Erythroblast (primary cell): ENCODE results near the gene DR1.

Experiments used
- GATA1 ChIP-seq: IDR thresholded peaks from 2 replicates; pipeline ENCODE4 v1.6.1; 2011; ENCODE audit warnings: low read depth, mild to moderate bottlenecking, control low read depth, low read length, moderate library complexity
- POLR2A ChIP-seq: IDR thresholded peaks from 2 replicates; pipeline ENCODE4 v1.6.1; 2011; ENCODE audit warnings: mild to moderate bottlenecking, low read length

DNA sequence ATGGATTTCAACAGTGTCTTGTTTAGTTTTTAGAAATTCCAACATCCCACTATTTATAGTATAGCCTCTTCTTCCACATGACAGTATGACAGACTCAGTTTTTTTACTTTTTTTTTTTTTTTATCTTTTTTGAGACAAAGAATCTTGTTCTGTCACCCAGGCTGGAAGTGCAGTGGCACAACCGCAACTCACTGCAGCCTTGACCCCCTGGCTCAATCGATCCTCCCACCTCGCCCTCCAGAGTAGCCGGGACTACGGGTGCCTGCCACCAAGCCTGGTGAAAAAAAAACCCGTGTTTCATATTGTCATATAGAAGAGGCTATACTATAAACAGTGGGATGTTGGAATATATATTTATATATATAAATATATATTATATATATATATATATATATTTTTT is 1.2 kb upstream of the DR1 start:
- TF ChIP-seq POLR2A: no peak
- TF ChIP-seq GATA1: no peak
